Nephron progenitor cell (in vitro differentiated cells): ENCODE data around the gene HPGD.

Experiments used
- DNase-seq: peaks from one replicate; pipeline ENCODE4 v3.0.0; 2021
- H3K27ac Mint-ChIP-seq: 2 replicates; pipeline ENCODE4 v1.8.0; 2021; ENCODE audit warnings: mild to moderate bottlenecking, moderate library complexity, mixed read lengths
- H3K27me3 Mint-ChIP-seq: 2 replicates; pipeline ENCODE4 v1.8.0; 2021; ENCODE audit warnings: mild to moderate bottlenecking, low read depth, mixed read lengths; ENCODE audit not compliant: poor library complexity
- H3K36me3 Mint-ChIP-seq: 2 replicates; pipeline ENCODE4 v1.8.0; 2021; ENCODE audit warnings: low read depth, mixed read lengths
- H3K4me1 Mint-ChIP-seq: 2 replicates; pipeline ENCODE4 v1.8.0; 2021; ENCODE audit warnings: mixed read lengths
- H3K4me3 Mint-ChIP-seq: 2 replicates; pipeline ENCODE4 v1.8.0; 2021; ENCODE audit warnings: mild to moderate bottlenecking, moderate library complexity, mixed read lengths
- H3K9me3 Mint-ChIP-seq: 2 replicates; pipeline ENCODE4 v1.8.0; 2021; ENCODE audit warnings: mild to moderate bottlenecking, moderate library complexity, mixed read lengths
- TF ChIP-seq, protein P1 (sequence below): fragments of 200-600 bp; sonication (generic); IDR thresholded peaks from 2 replicates; pipeline ENCODE4 v1.5.0; 2021; ENCODE audit warnings: antibody characterized with exemption

Gene HPGD

DNA sequence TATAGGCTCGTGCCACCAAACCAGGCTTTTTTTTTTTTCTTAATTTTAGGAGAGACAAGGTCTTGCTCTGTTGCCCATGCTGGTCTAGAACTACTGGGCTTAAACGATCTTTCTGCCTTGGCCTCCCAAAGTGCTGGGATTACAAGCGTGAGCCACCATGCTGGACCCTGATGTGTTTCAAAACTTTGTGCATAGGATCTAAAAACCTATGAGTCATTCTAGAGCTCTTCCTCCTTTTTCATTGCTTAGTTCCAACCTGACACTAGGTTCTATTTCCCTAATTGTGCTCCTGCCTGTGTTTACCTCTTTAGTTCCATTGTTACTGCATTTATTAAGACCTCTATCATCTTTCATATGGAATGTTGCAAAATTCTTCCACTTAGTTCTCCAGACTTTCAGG, 57.3 kb downstream of the HPGD start:
- no peak overlapping the region for H3K27ac Mint-ChIP-seq
- peaks cover 5% of the 10 kb centered on the region for H3K27me3 Mint-ChIP-seq
- no peak for DNase-seq
- H3K36me3 Mint-ChIP-seq: peaks cover 11% of the 10 kb centered on the region
- H3K9me3 Mint-ChIP-seq: peaks cover 22% of the 10 kb centered on the region
- H3K4me1 Mint-ChIP-seq: peaks cover 61% of the 10 kb centered on the region
- H3K4me3 Mint-ChIP-seq: no peak overlapping the region
- TF ChIP-seq, protein P1, sequence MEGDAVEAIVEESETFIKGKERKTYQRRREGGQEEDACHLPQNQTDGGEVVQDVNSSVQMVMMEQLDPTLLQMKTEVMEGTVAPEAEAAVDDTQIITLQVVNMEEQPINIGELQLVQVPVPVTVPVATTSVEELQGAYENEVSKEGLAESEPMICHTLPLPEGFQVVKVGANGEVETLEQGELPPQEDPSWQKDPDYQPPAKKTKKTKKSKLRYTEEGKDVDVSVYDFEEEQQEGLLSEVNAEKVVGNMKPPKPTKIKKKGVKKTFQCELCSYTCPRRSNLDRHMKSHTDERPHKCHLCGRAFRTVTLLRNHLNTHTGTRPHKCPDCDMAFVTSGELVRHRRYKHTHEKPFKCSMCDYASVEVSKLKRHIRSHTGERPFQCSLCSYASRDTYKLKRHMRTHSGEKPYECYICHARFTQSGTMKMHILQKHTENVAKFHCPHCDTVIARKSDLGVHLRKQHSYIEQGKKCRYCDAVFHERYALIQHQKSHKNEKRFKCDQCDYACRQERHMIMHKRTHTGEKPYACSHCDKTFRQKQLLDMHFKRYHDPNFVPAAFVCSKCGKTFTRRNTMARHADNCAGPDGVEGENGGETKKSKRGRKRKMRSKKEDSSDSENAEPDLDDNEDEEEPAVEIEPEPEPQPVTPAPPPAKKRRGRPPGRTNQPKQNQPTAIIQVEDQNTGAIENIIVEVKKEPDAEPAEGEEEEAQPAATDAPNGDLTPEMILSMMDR: no peak

DNA sequence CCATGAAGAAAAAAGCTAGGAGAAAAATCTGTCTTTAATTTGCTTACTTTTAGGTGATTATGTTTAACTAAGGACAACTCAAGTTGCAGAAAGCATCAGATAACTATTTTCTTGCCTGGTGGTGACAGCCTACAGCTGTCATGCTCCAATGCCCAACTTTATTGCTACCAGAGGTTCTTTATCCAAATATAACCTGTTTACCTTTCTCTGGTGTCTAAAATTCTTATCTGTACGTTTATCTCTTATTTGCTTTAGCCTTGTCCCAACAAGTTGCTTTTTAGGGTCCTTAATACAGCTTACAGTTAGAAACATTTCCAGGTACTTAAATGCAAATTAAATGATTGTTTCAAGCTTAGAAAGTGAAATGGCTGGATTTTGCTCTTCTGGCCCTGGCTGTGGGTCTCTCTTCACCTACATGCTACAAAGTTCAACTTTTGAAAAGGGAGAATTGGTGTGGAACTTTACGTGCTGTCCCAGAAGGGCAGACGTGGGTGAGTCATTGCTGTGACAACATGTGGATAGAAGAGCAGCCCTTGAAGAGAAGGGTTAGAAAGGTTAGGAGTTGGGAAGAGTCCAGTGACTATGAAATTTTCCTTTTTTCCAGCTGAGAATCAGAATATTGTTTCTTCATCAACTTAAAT, 60.7 kb downstream of the HPGD start:
- Mint-ChIP-seq H3K4me1 (peaks cover 47% of the 10 kb centered on the region), H3K4me3 (peak overlapping the region; percentile 59), H3K27ac (peak overlapping the region; percentile 97), H3K36me3 (peaks cover 11% of the 10 kb centered on the region), H3K9me3 (peaks cover 22% of the 10 kb centered on the region), H3K27me3 (no peaks in the 10 kb centered on the region)
- TF ChIP-seq, protein P1: no peak
- DNase-seq: no peak

DNA sequence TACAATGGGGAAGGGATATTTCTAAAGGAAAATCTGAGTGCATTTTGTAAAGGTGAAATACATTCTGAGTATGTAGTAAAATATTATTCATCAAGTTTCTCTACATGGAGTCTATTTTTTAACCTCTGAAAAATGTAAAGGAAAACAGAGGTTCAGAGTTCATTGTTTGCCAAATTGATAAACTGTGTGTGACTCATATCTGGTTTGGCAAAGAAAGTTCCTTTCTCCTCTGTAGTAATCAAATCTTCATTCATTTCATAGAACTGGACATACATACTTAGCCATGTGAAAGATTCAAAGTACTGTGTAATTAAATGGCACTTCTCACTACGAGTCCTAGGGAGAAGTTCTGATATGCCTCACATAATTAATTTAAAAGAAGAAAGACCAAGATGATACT, 61.6 kb downstream of the HPGD start:
- no peak overlapping the region for H3K27ac Mint-ChIP-seq

DNA sequence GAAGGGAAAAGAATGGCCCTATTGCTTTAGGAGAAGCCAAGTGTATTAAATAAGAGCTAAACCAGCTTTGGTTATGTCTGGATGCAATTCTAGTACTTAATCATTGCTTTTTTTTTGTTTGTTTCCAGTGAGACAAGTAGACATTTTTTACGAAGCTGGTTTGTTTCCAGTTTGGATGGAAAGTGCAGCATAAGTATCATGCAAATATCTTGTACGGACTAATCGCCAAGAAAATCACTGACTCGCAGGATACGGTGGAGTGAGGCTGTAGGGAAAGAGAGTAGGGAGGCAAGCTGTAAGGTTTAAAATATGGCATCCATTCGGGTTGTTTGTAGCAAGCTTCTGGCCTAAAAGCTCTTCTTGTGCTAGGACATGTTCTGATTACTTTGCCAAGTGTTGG, 64.8 kb downstream of the HPGD start:
- peaks cover 37% of the 10 kb centered on the region for H3K4me1 Mint-ChIP-seq
- H3K9me3 Mint-ChIP-seq: peaks cover 4% of the 10 kb centered on the region
- no peak for DNase-seq
- TF ChIP-seq, protein P1: no peak
- no peak overlapping the region for H3K27ac Mint-ChIP-seq
- H3K36me3 Mint-ChIP-seq: no peaks in the 10 kb centered on the region
- no peak overlapping the region for H3K4me3 Mint-ChIP-seq
- H3K27me3 Mint-ChIP-seq: peaks cover 3% of the 10 kb centered on the region

More for the DNA sequence above, 61.6 kb downstream of the HPGD start:
- H3K9me3 Mint-ChIP-seq: peaks cover 22% of the 10 kb centered on the region
- peaks cover 11% of the 10 kb centered on the region for H3K36me3 Mint-ChIP-seq
- H3K27me3 Mint-ChIP-seq: no peaks in the 10 kb centered on the region
- TF ChIP-seq, protein P1: no peak
- DNase-seq: no peak
- H3K4me1 Mint-ChIP-seq: peaks cover 50% of the 10 kb centered on the region
- H3K4me3 Mint-ChIP-seq: no peak overlapping the region

DNA sequence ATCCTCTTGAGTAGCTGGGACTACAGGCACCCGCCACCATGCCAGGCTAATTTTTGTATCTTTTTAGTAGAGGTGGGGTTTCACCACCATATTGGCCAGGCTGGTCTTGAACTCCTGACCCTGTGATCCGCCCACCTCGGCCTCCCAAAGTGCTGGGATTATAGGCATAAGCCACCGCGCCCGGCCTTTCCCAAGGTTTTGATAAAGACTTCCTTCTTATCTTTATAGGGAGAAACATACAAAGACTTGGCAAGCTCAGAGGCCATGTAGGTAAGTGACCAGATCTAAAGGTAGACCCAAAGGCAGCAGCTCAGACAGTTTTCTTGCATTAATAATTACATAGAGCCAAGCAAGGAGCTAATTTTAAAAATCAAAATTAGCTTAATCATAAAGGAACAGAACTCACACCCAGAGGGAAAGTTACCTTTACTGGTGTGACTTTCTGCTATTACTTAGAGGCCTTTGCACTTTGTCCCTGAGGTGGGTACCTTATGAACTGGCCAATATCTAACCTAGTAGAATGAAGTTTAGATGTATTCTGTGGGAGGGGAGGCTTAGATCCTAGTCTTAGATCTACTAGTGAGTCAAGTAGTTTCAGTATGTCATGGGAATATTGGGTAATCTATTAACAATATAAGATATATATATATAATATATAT, 67.3 kb downstream of the HPGD start:
- no peak for DNase-seq
- Mint-ChIP-seq H3K27ac (no peak overlapping the region), H3K4me3 (no peak overlapping the region), H3K27me3 (peaks cover 3% of the 10 kb centered on the region), H3K4me1 (peaks cover 16% of the 10 kb centered on the region), H3K9me3 (no peaks in the 10 kb centered on the region), H3K36me3 (no peaks in the 10 kb centered on the region)
- TF ChIP-seq, protein P1: no peak
